22Rv1 (cell line): Measurements from ENCODE around the gene CDT1.

Experiments
- H3K27ac ChIP-seq: fragments of 450-650 bp; 2 replicates; pipeline ENCODE4 v1.5.1; 2017
- ZFX ChIP-seq: fragments of 450-650 bp; IDR thresholded peaks from 2 replicates; pipeline ENCODE4 v1.6.1; 2017; ENCODE audit warnings: antibody characterized with exemption, borderline replicate concordance
- TF ChIP-seq, protein P1 (sequence below): fragments of 450-650 bp; IDR thresholded peaks from 2 replicates; pipeline ENCODE4 v1.5.1; 2017; ENCODE audit warnings: mild to moderate bottlenecking

Gene CDT1

DNA sequence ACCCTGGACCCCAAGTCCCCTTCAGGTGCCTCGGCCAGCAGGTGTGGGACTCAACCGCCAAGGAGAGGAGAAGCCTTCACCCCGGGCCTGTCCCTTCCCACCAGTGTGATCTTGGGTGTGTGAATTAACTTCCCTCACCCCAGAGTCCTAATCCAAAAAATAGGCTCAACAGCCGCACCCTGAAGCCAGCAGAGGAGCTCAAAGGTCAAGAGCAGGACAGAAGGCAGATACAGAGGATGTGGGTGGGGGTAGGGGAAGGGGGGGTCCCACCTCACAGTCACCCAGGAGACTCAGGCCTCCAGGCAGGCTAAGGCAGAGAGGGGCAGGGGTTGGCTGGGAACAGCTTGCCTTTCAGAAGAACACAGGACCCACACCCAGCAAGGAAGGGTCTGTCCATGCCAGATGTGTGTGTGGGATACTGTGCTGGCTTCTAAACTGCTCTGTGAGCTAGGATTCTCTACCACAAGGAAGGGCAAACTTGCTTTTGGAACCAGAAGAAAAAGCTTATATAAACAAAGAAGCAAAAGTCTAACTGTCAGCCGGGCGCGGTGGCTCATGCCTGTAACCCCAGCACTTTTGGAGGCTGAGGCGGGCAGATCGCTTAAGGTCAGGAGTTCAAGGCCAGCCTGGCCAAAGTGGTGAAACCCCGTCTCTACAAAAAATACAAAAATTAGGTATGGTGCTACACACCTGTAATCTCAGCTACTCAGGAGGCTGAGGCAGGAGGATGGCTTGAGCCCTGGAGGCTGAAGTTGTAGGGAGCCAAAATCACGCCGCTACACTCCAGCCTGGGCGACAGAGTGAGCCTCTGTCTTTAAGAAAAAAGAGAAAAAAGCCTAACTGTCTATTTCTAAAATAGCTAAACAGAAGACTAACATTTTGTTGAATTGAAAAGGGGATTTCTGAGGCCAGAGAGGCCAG, 23.2 kb upstream of the CDT1 start:
- peak overlapping the region; percentile 17; the same call in 1 of the 2 replicates for H3K27ac ChIP-seq

DNA sequence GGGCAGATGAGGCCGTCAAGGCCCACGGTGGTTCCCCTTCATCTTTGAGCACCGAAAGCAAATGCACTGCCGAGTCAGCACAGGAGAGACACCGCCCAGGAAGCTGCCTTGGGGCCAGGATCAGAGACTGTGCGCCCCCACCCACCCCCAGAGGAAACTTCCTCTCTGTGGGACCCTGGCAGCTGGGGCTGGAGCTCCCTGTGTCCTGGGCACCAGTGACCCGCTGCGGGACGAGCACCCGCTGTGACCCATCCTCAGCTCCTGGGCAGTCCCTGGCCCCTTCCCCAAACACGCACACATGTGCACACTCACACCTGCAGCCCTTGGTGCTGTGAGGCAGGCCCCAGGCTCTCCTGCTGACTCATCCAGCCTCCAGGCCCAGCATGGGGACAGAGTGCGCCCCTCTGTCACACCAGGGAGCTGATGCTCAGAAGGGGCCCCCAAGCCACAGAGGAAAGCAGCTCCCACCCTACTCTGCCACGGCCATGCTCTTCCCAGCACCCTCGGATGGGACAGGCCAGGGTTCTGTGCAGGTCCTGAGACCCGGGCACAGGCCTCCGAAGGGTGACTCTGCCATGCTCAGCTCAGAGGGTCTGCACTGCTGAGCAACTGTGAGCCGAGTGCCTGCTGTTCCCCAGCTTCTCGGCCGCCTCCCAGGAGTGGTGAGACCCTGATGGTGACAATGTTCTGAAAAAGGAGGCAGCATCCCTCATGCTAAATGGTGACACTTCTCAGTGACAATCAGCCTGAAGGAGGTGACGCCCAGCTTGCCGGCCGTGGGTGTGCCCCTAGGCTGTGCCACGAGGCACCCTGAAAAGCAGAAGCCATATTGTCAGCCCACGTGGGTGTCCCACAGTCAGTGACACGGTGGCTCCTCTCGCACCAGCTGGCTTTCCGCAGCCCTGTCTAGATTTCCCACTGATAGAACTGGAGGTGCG, 22.2 kb upstream of the CDT1 start:
- no peak overlapping the region; the same call in 1 of the 2 replicates for H3K27ac ChIP-seq
- no peak for TF ChIP-seq ZFX
- TF ChIP-seq, protein P1, sequence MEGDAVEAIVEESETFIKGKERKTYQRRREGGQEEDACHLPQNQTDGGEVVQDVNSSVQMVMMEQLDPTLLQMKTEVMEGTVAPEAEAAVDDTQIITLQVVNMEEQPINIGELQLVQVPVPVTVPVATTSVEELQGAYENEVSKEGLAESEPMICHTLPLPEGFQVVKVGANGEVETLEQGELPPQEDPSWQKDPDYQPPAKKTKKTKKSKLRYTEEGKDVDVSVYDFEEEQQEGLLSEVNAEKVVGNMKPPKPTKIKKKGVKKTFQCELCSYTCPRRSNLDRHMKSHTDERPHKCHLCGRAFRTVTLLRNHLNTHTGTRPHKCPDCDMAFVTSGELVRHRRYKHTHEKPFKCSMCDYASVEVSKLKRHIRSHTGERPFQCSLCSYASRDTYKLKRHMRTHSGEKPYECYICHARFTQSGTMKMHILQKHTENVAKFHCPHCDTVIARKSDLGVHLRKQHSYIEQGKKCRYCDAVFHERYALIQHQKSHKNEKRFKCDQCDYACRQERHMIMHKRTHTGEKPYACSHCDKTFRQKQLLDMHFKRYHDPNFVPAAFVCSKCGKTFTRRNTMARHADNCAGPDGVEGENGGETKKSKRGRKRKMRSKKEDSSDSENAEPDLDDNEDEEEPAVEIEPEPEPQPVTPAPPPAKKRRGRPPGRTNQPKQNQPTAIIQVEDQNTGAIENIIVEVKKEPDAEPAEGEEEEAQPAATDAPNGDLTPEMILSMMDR, result no peak

More for the DNA sequence above, 23.2 kb upstream of the CDT1 start:
- no peak for TF ChIP-seq ZFX
- TF ChIP-seq, protein P1, result no peak

GRCh38 chr16:88782454-88783390, 20.9 kb upstream of the CDT1 start:
- peak overlapping the region; percentile 75 for H3K27ac ChIP-seq
- TF ChIP-seq, protein P1, result no peak

DNA sequence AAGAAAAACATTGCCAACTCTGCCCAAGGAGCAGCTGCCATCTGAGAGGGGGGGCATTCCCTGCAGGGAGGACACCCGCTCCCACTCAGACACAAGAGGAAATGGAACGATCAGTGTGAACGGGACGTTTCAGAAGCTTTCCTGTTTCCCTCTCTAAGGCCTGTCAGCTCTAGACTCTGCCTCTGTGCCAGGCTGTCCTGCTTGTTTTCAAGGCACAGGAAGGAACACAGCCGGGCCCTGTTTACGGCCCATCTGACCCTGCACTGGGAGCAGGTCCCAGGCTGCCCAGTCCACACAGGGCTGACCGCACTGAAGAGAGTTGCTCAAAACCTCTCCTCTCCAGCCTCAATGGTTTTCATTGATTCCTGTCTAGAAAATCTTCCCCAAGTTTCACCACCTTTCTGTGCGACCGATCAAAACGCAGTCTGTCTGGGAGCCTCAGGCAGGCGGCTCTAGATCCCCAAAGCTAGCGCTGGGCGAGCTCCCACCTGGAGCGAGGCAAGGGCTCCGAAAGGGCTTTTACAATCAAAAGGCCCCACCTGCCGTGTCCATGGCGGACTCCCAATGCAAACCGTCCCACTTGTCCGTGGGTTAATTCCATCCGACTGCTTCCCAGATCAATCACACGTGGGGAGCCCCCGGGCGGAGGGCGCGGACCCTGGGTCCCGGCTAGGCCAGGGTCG, 20.1 kb upstream of the CDT1 start:
- TF ChIP-seq, protein P1, result no peak
- TF ChIP-seq ZFX, result no peak
- peak overlapping the region; percentile 75 for H3K27ac ChIP-seq

DNA sequence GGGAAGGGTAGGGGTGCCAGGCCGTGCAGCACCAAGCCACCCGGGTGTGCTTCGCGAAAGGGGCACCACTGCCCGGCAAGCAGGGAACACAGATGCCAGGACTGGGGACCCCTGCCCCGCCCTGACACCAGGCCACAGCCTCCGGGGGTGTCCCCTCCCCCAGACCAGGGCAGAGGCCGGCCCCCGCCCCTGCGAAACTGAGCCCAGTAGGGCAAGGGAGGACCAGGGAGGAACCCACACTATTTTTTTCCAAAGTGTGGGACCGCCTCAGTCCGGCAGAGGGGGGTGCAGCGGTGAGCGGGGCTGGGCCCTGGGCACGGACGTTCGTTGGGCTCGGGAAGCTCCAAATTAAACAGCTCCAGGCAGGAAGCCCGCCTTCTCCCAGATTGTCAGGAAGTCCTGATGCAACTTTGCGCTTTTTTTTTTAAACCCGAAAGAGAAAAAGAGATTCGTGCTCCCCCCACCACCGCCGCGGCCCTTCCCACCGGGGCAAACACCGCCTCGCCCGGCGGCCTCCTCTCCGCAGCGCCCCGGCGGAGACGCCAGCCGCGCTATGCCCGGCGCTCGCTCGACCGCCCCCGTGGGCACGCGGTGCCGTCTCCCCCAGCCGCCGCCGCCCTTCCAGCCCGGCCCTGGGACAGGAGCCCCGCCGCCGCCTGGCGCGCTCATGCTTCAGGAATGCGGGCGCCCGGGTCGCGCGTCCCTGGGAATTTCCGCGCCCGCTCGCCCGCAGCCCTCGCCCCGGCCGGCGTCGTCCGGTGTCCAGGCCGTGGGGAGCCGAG, 19.3 kb upstream of the CDT1 start:
- H3K27ac ChIP-seq, result peak overlapping the region; percentile 75
- no peak for TF ChIP-seq ZFX
- TF ChIP-seq, protein P1, result peak; percentile 25

GRCh38 chr16:88784856-88785105, 18.8 kb upstream of the CDT1 start:
- TF ChIP-seq ZFX, result no peak
- TF ChIP-seq, protein P1, result no peak
- peak overlapping the region; percentile 75 for H3K27ac ChIP-seq
